Embryonic facial prominence (tissue), 1 donor: ENCODE results near the gene CYGB.
"Not testable (repeated sequence)": the region's sequence is repeated elsewhere in the genome, so short reads cannot be mapped to it uniquely, and the experiment has no call there.

Experiments
- DNase-seq: peaks from one replicate; pipeline ENCODE4 v3.0.0-alpha.2; 2016; ENCODE audit errors: extremely low spot score

Gene CYGB

GRCh38 chr17:76567634-76568432 is 30.3 kb upstream of the CYGB start:
- DNase-seq, result no peak

- DNase-seq, result no peak
Measured at GRCh38 chr17:76566988-76567431, 29.5 kb upstream of the CYGB start.

GRCh38 chr17:76566613-76566943 is 29.1 kb upstream of the CYGB start:
- DNase-seq, result no peak

- no peak for DNase-seq
Measured at GRCh38 chr17:76565728-76566612, 28.5 kb upstream of the CYGB start.

- not testable (repeated sequence) for DNase-seq
Measured at GRCh38 chr17:76564991-76565727, 27.6 kb upstream of the CYGB start.

GRCh38 chr17:76563359-76563758 is 25.9 kb upstream of the CYGB start:
- DNase-seq, result not testable (repeated sequence)

GRCh38 chr17:76562734-76563148 is 25.2 kb upstream of the CYGB start:
- no peak for DNase-seq

GRCh38 chr17:76561799-76562268 is 24.3 kb upstream of the CYGB start:
- DNase-seq, result no peak

- DNase-seq, result no peak
Measured at GRCh38 chr17:76561332-76561731, 23.8 kb upstream of the CYGB start.

- no peak for DNase-seq
Measured at GRCh38 chr17:76560877-76561221, 23.3 kb upstream of the CYGB start.

GRCh38 chr17:76560036-76560876 is 22.7 kb upstream of the CYGB start:
- DNase-seq, result no peak

GRCh38 chr17:76559460-76559859 is 22.0 kb upstream of the CYGB start:
- DNase-seq, result not testable (repeated sequence)

- no peak for DNase-seq
Measured at GRCh38 chr17:76558198-76559095, 20.9 kb upstream of the CYGB start.

GRCh38 chr17:76557368-76558197 is 20.1 kb upstream of the CYGB start:
- DNase-seq, result peak; percentile 94

GRCh38 chr17:76556765-76557367 is 19.4 kb upstream of the CYGB start:
- no peak for DNase-seq

GRCh38 chr17:76554131-76554530 is 16.6 kb upstream of the CYGB start:
- DNase-seq, result no peak

- no peak for DNase-seq
Measured at GRCh38 chr17:76553178-76553908, 15.8 kb upstream of the CYGB start.

GRCh38 chr17:76551685-76552084 is 14.2 kb upstream of the CYGB start:
- DNase-seq, result no peak
